ENCODE results near the gene OTOP3. TPM values are rescaled to one million over a fixed set of nuclear protein-coding genes. Genes with fewer than 3 reads are reported as not detected.
"Not testable (repeated sequence)": the region's sequence is repeated elsewhere in the genome, so short reads cannot be mapped to it uniquely, and the experiment has no call there.

The OTOP3 gene
- total RNA-seq, 2 donors from 2014 or later = not detected

GRCh38 chr17:74968361-74968780 lies 32.7 kb downstream of the OTOP3 start:
- Mint-ChIP-seq H3K4me3 (no peak overlapping the region), H3K36me3 (no peaks in the 10 kb centered on the region), H3K9me3 (no peaks in the 10 kb centered on the region), H3K27ac (no peak overlapping the region), H3K27me3 (peaks cover 6 to 8% of the 10 kb centered on the region in 2 donors), H3K4me1 (ENCODE audit: low read depth in 2 of 2) (peaks cover 5 to 6% of the 10 kb centered on the region in 2 donors)
- no peak for ATAC-seq
- DNase-seq (ENCODE audit: low spot score) = no peak

GRCh38 chr17:74969501-74969900 lies 33.8 kb downstream of the OTOP3 start:
- not testable (repeated sequence) for ATAC-seq, H3K27ac Mint-ChIP-seq

GRCh38 chr17:74970395-74970794 lies 34.7 kb downstream of the OTOP3 start:
- ATAC-seq (no peak), DNase-seq (ENCODE audit: low spot score) (no peak)
- Mint-ChIP-seq H3K27me3 (peaks cover 8 to 10% of the 10 kb centered on the region in 2 donors), H3K27ac (no peak overlapping the region), H3K4me3 (peak overlapping the region; percentile 22), H3K36me3 (no peaks in the 10 kb centered on the region), H3K4me1 (ENCODE audit: low read depth in 2 of 2) (peaks cover 5 to 6% of the 10 kb centered on the region in 2 donors), H3K9me3 (no peaks in the 10 kb centered on the region)

More at GRCh38 chr17:74969501-74969900, 33.8 kb downstream of the OTOP3 start:
- H3K4me3 Mint-ChIP-seq; H3K27me3 Mint-ChIP-seq; H3K36me3 Mint-ChIP-seq; DNase-seq (ENCODE audit: low spot score); H3K4me1 Mint-ChIP-seq (ENCODE audit: low read depth in 2 of 2); H3K9me3 Mint-ChIP-seq: not testable (repeated sequence)

GRCh38 chr17:74971069-74971841 lies 35.6 kb downstream of the OTOP3 start:
- Mint-ChIP-seq H3K4me3 (peak overlapping the region; percentile 61), H3K27ac (no peak overlapping the region), H3K9me3 (no peaks in the 10 kb centered on the region)

GRCh38 chr17:74971842-74972106 lies 36.1 kb downstream of the OTOP3 start:
- peaks cover 8 to 12% of the 10 kb centered on the region in 2 donors for H3K27me3 Mint-ChIP-seq
- H3K4me1 Mint-ChIP-seq (ENCODE audit: low read depth in 2 of 2) = peaks cover 5 to 6% of the 10 kb centered on the region in 2 donors
- no peaks in the 10 kb centered on the region for H3K36me3 Mint-ChIP-seq
- H3K27ac Mint-ChIP-seq = no peak overlapping the region
- peak in 1 of 2 donors; percentile 2 for ATAC-seq
- no peaks in the 10 kb centered on the region for H3K9me3 Mint-ChIP-seq
- peak overlapping the region; percentile 61 for H3K4me3 Mint-ChIP-seq
- no peak for DNase-seq (ENCODE audit: low spot score)

More at GRCh38 chr17:74971069-74971841, 35.6 kb downstream of the OTOP3 start:
- no peak for DNase-seq (ENCODE audit: low spot score)
- no peaks in the 10 kb centered on the region for H3K36me3 Mint-ChIP-seq
- peaks cover 5 to 6% of the 10 kb centered on the region in 2 donors for H3K4me1 Mint-ChIP-seq (ENCODE audit: low read depth in 2 of 2)
- no peak for ATAC-seq
- H3K27me3 Mint-ChIP-seq = peaks cover 8 to 10% of the 10 kb centered on the region in 2 donors

- Mint-ChIP-seq H3K27ac (peak within 1 kb of the TSS in 1 of 2 donors; percentile 56), H3K9me3 (no peaks in the 10 kb centered on the region), H3K36me3 (no peaks in the 10 kb centered on the region), H3K27me3 (peaks cover 8 to 13% of the 10 kb centered on the region in 2 donors), H3K4me3 (peak within 1 kb of the TSS; percentile 87), H3K4me1 (ENCODE audit: low read depth in 2 of 2) (peaks cover 5 to 6% of the 10 kb centered on the region in 2 donors)
- peak; percentile 84 to 91 for ATAC-seq
- no peak for DNase-seq (ENCODE audit: low spot score)
These were observed 36.6 kb downstream of the OTOP3 start, which contains the start of gene HID1 for GRCh38 chr17:74972107-74972972. Gene HID1, minus strand, starts transcription at chr17:74972759. Its CDS starts 103 bp downstream, at chr17:74972656.

- Mint-ChIP-seq H3K27me3 (peaks cover 8 to 16% of the 10 kb centered on the region in 2 donors), H3K9me3 (no peaks in the 10 kb centered on the region), H3K27ac (peak overlapping the region in 1 of 2 donors; percentile 56), H3K4me1 (ENCODE audit: low read depth in 2 of 2) (peaks cover 5 to 6% of the 10 kb centered on the region in 2 donors), H3K36me3 (no peaks in the 10 kb centered on the region), H3K4me3 (peak overlapping the region; percentile 87)
- DNase-seq (ENCODE audit: low spot score) (no peak), ATAC-seq (no peak)
These were observed 37.3 kb downstream of the OTOP3 start for GRCh38 chr17:74972973-74973328.

- Mint-ChIP-seq H3K9me3 (no peaks in the 10 kb centered on the region), H3K27ac (no peak overlapping the region), H3K36me3 (no peaks in the 10 kb centered on the region), H3K4me3 (no peak overlapping the region), H3K4me1 (ENCODE audit: low read depth in 2 of 2) (peaks cover 6 to 10% of the 10 kb centered on the region in 2 donors), H3K27me3 (peaks cover 8 to 23% of the 10 kb centered on the region in 2 donors)
- no peak for DNase-seq (ENCODE audit: low spot score)
- no peak for ATAC-seq
These were observed 40.2 kb downstream of the OTOP3 start for GRCh38 chr17:74975943-74976342.

GRCh38 chr17:74977802-74978201 lies 42.1 kb downstream of the OTOP3 start:
- peaks cover 6 to 23% of the 10 kb centered on the region in 2 donors for H3K27me3 Mint-ChIP-seq
- H3K4me3 Mint-ChIP-seq = no peak overlapping the region
- peaks cover 11 to 14% of the 10 kb centered on the region in 2 donors for H3K4me1 Mint-ChIP-seq (ENCODE audit: low read depth in 2 of 2)
- no peaks in the 10 kb centered on the region for H3K36me3 Mint-ChIP-seq
- ATAC-seq (no peak), DNase-seq (ENCODE audit: low spot score) (no peak)
- H3K9me3 Mint-ChIP-seq = no peaks in the 10 kb centered on the region
- H3K27ac Mint-ChIP-seq = no peak overlapping the region

- Mint-ChIP-seq H3K4me1 (ENCODE audit: low read depth in 2 of 2) (peaks cover 7 to 9% of the 10 kb centered on the region in 2 donors), H3K9me3 (no peaks in the 10 kb centered on the region), H3K27ac (no peak overlapping the region), H3K4me3 (no peak overlapping the region), H3K27me3 (peaks cover 2 to 18% of the 10 kb centered on the region in 2 donors), H3K36me3 (no peaks in the 10 kb centered on the region)
- DNase-seq (ENCODE audit: low spot score) (no peak), ATAC-seq (no peak)
These were observed 42.5 kb downstream of the OTOP3 start for GRCh38 chr17:74978240-74978639.

GRCh38 chr17:74979408-74980146 lies 43.9 kb downstream of the OTOP3 start:
- no peak for DNase-seq (ENCODE audit: low spot score)
- Mint-ChIP-seq H3K9me3 (no peaks in the 10 kb centered on the region), H3K36me3 (no peaks in the 10 kb centered on the region), H3K4me1 (ENCODE audit: low read depth in 2 of 2) (peaks cover 7 to 9% of the 10 kb centered on the region in 2 donors), H3K27me3 (peaks cover 0 to 16% of the 10 kb centered on the region in 2 donors), H3K4me3 (no peak overlapping the region), H3K27ac (no peak overlapping the region)
- no peak for ATAC-seq

- peak overlapping the region; percentile 39 to 55 for H3K27ac Mint-ChIP-seq
- no peak for DNase-seq (ENCODE audit: low spot score)
- peaks cover 0 to 13% of the 10 kb centered on the region in 2 donors for H3K27me3 Mint-ChIP-seq
- peak overlapping the region; percentile 85 for H3K4me3 Mint-ChIP-seq
- no peaks in the 10 kb centered on the region for H3K9me3 Mint-ChIP-seq
- no peak for ATAC-seq
- no peaks in the 10 kb centered on the region for H3K36me3 Mint-ChIP-seq
- H3K4me1 Mint-ChIP-seq (ENCODE audit: low read depth in 2 of 2) = peaks cover 7 to 9% of the 10 kb centered on the region in 2 donors
These were observed 45.8 kb downstream of the OTOP3 start for GRCh38 chr17:74981318-74981978.
